B cell (primary cell): ENCODE data around the gene BDH1.

Experiments
- CTCF ChIP-seq: fragments of 200-600 bp; IDR thresholded peaks from one replicate; pipeline ENCODE4 v1.8.0; 2022; ENCODE audit warnings: antibody characterized with exemption, mild to moderate bottlenecking
- EZH2 ChIP-seq: IDR thresholded peaks from 2 replicates; pipeline ENCODE4 v1.6.1; 2012; ENCODE audit warnings: borderline replicate concordance, low read depth, mild to moderate bottlenecking, moderate library complexity, low read length; ENCODE audit not compliant: insufficient read depth, poor library complexity, severe bottlenecking

DNA sequence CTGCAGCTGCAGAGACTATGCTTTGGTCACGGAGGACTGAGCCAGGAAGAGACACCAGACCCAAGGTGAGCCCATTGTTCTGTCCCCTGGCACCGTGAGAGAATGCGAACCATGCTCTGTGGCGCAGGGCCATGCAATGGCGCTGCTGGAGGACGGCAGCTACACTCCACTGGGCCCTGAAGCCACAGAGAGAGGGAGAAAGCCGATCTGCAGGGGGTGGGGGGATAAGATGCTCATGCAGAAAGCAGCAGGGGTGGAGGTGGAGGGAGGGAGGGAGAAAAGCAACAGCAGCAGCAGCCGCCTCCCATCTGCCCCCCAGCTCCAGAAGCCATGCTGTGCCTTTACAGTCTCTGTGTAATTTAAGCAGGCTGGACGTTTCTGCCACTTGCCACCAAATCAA, 5.3 kb downstream of the BDH1 start:
- no peak for TF ChIP-seq CTCF
- no peak for TF ChIP-seq EZH2
